NOMO-1 (cell line): ENCODE results near the gene RNU2-1.
"Not testable (repeated sequence)": the region's sequence is repeated elsewhere in the genome, so short reads cannot be mapped to it uniquely, and the experiment has no call there.

Experiments used
- DNase-seq, 2 experiments: peaks; one replicate each; lab custom pipeline; 2025; ENCODE audit not compliant: unreplicated experiment in 2 of 2; lab: John Stamatoyannopoulos, UW

RNU2-1 gene

GRCh38 chr17:43233877-43234276 is at the start of gene RNU2-1:
Gene RNU2-1, minus strand, starts transcription at chr17:43233977.
- not testable (repeated sequence) for DNase-seq

GRCh38 chr17:43272914-43273313 is 39.1 kb upstream of the RNU2-1 start:
- not testable (repeated sequence) for DNase-seq

- DNase-seq = not testable (repeated sequence)
Observed at GRCh38 chr17:43272483-43272882, 38.7 kb upstream of the RNU2-1 start.

GRCh38 chr17:43270552-43271504 is 37.1 kb upstream of the RNU2-1 start:
- not testable (repeated sequence) for DNase-seq

- DNase-seq = not testable (repeated sequence)
Observed at GRCh38 chr17:43246456-43246855, 12.7 kb upstream of the RNU2-1 start.

GRCh38 chr17:43240596-43241352 is 7.0 kb upstream of the RNU2-1 start:
- DNase-seq = not testable (repeated sequence)

GRCh38 chr17:43239597-43239996 is 5.8 kb upstream of the RNU2-1 start:
- not testable (repeated sequence) for DNase-seq

- not testable (repeated sequence) for DNase-seq
Observed at GRCh38 chr17:43233263-43233662, 514 bp downstream of the RNU2-1 start.

GRCh38 chr17:43232021-43232699 is 1.6 kb downstream of the RNU2-1 start:
- DNase-seq = not testable (repeated sequence)

- DNase-seq = not testable (repeated sequence)
Observed at GRCh38 chr17:43231205-43232020, 2.4 kb downstream of the RNU2-1 start.

GRCh38 chr17:43228020-43228782 is 5.6 kb downstream of the RNU2-1 start, which contains the start of gene CCDC200:
Gene CCDC200, minus strand, starts transcription at chr17:43228623. Its CDS starts 69 bp downstream, at chr17:43228554.
- DNase-seq = not testable (repeated sequence)

- DNase-seq = no peak
Observed at GRCh38 chr17:43226393-43226792, 7.4 kb downstream of the RNU2-1 start.

GRCh38 chr17:43224146-43224705 is 9.6 kb downstream of the RNU2-1 start:
- no peak for DNase-seq

- no peak for DNase-seq
Observed at GRCh38 chr17:43220511-43221125, 13.2 kb downstream of the RNU2-1 start.

GRCh38 chr17:43219746-43220380 is 13.9 kb downstream of the RNU2-1 start:
- no peak for DNase-seq

- DNase-seq = no peak
Observed at GRCh38 chr17:43219001-43219400, 14.8 kb downstream of the RNU2-1 start.

- DNase-seq = no peak
Observed at GRCh38 chr17:43217614-43218087, 16.1 kb downstream of the RNU2-1 start.
